Colonic mucosa (tissue), 4 donors: ENCODE measurements around the gene ASMTL. TPM values are rescaled to one million over a fixed set of nuclear protein-coding genes. Genes with fewer than 3 reads are reported as not detected.

ENCODE experiments used
- DNase-seq: peaks from one replicate; pipeline ENCODE4 v3.0.0-alpha.2; 2020
- H3K27ac ChIP-seq: fragments of 200-600 bp; one replicate; pipeline ENCODE4 v1.8.0; 2021
- H3K27me3 ChIP-seq: fragments of 200-600 bp; one replicate; pipeline ENCODE4 v1.8.0; 2021
- H3K36me3 ChIP-seq: fragments of 200-600 bp; one replicate; pipeline ENCODE4 v1.8.0; 2021
- H3K4me1 ChIP-seq: fragments of 200-600 bp; one replicate; pipeline ENCODE4 v1.8.0; 2021; ENCODE audit warnings: mild to moderate bottlenecking
- H3K4me3 ChIP-seq: fragments of 200-600 bp; one replicate; pipeline ENCODE4 v1.8.0; 2021
- H3K9ac ChIP-seq, 2 donors: one replicate each; pipeline ENCODE4 v1.7.0; 2013; ENCODE audit warnings: control low read depth in 2 of 2, low read depth in 2 of 2, low read length in 2 of 2
- H3K9me3 ChIP-seq: fragments of 200-600 bp; one replicate; pipeline ENCODE4 v1.8.0; 2021
- CTCF ChIP-seq: fragments of 200-600 bp; IDR thresholded peaks from one replicate; pipeline ENCODE4 v1.8.0; 2022; ENCODE audit warnings: antibody characterized with exemption, mild to moderate bottlenecking
- intact Hi-C: fragments of 100-400 bp; cut with DNase I; formaldehyde crosslinking; loops from one replicate; pipeline ENCODE4 v1.14.1; 2022
- total RNA-seq, 2 donors: library from RNA; stranded (reverse); fragmentation: NEBNext Ultra II Directional in 1 of 2; extraction: Animal tissue kit (Norgen Biotek cat#: 25700) in 1 of 2; gene quantifications; one replicate each; pipeline ENCODE4 v1.2.1, GENCODE V29; 2021
- donor health status: healthy.
- donor health status: DM: no; HTN: no; CAD: no.
- donor health status: DM: no; HTN: no; CAD: no.

ASMTL gene
- total RNA-seq, 2 donors from 2014 or later, result 17.4 to 21.6 TPM

DNA sequence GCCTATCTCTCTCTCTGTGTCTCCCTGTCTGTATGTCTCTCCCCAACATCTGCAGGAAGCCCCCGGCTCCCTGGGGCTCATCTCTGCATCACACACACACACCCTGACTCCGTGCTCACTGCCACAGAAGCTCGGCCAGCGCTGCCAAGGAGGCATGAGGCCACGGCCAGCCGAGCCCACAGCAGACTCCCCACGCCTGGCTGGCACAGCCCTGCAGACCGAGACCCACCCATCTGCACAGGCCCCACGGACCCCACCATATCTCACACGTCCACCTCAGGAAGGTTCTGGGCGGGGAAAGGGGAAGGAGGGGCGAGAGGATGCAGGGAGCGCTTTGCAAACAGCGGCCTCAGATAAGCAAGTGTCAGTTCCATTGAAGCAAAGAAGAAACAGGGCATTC lies 32.3 kb downstream of the ASMTL start:
- no peak for DNase-seq
- Histone ChIP-seq H3K4me1 (no peaks in the 10 kb centered on the region), H3K4me3 (no peak overlapping the region), H3K27me3 (no peaks in the 10 kb centered on the region), H3K27ac (no peak overlapping the region), H3K36me3 (peaks cover under 1% of the 10 kb centered on the region), H3K9me3 (no peaks in the 10 kb centered on the region), H3K9ac (no peak overlapping the region)
- no peak for TF ChIP-seq CTCF
- intact Hi-C loops, result no loop called here

DNA sequence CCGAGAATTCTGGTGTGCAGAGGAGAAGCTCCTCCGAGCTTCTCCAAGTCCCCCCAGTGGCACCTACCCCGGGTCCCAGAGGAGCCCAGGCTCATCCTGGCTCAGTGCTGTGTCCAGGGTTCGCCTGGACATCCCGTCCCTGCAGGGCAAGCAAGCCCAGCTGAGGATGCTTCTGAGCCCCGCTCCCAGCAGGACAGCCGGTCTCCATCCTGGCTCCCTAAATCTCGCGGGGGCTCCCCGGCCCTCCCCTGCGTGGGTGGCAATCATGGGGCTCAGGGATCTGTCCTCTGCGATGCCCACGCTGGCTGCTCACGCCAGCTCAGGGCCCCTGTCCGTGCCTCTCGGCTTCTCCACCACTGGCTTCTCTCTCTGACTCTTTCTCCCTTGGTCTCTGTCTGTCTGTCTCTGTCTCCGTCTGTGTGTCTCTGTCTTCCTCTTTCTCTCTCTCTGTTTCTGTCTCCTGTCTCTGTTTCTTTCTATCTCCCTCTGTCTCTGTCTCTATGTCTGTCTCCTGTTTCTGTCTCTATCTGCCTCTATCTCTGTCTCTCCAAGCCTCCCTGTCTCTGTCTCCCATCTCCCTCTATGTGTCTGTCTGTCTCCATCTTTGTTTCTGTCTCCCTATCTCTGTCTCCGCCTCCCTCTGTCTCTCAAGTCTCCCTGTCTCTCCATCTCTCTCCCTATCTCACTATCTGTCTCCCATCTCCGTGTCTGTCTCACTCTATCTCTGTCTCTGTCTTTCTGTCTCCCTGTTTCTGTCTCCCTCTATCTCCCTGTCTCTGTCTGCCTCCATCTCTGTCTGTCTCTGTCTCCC lies 33.0 kb downstream of the ASMTL start:
- H3K9ac ChIP-seq, result no peak overlapping the region
- no peaks in the 10 kb centered on the region for H3K36me3 ChIP-seq
- H3K9me3 ChIP-seq, result no peaks in the 10 kb centered on the region
- H3K4me1 ChIP-seq, result no peaks in the 10 kb centered on the region
- H3K4me3 ChIP-seq, result no peak overlapping the region
- TF ChIP-seq CTCF, result no peak
- no peak overlapping the region for H3K27ac ChIP-seq
- DNase-seq, result no peak
- intact Hi-C loops, result no loop called here
- H3K27me3 ChIP-seq, result no peaks in the 10 kb centered on the region

GRCh38 chrX:1418901-1419544 lies 33.7 kb downstream of the ASMTL start:
- no peak overlapping the region for H3K27ac ChIP-seq
- H3K27me3 ChIP-seq, result no peaks in the 10 kb centered on the region
- no peaks in the 10 kb centered on the region for H3K36me3 ChIP-seq
- no peak overlapping the region for H3K9ac ChIP-seq
- H3K4me1 ChIP-seq, result no peaks in the 10 kb centered on the region
- no peak for TF ChIP-seq CTCF
- H3K4me3 ChIP-seq, result no peak overlapping the region
- H3K9me3 ChIP-seq, result no peaks in the 10 kb centered on the region
- intact Hi-C loops, result no loop called here
- DNase-seq, result no peak

GRCh38 chrX:1417921-1418771 lies 34.6 kb downstream of the ASMTL start:
- no peak for DNase-seq
- intact Hi-C loops, result no loop called here
- H3K36me3 ChIP-seq, result no peaks in the 10 kb centered on the region
- no peak overlapping the region for H3K4me3 ChIP-seq
- no peaks in the 10 kb centered on the region for H3K4me1 ChIP-seq
- H3K27ac ChIP-seq, result no peak overlapping the region
- H3K27me3 ChIP-seq, result no peaks in the 10 kb centered on the region
- TF ChIP-seq CTCF, result no peak
- H3K9me3 ChIP-seq, result no peaks in the 10 kb centered on the region
- no peak overlapping the region for H3K9ac ChIP-seq

- intact Hi-C loops, result no loop called here
- DNase-seq, result no peak
- no peak for TF ChIP-seq CTCF
- Histone ChIP-seq H3K27me3 (no peaks in the 10 kb centered on the region), H3K4me1 (no peaks in the 10 kb centered on the region), H3K36me3 (no peaks in the 10 kb centered on the region), H3K9me3 (no peaks in the 10 kb centered on the region), H3K4me3 (no peak overlapping the region), H3K27ac (no peak overlapping the region), H3K9ac (no peak overlapping the region)
Observed at GRCh38 chrX:1416965-1417760, 35.5 kb downstream of the ASMTL start.
